ENCODE results near the gene ZNF408. TPM values are rescaled to one million over a fixed set of nuclear protein-coding genes. Genes with fewer than 3 reads are reported as not detected.

Gene ZNF408
- total RNA-seq, 1 experiment from 2014 or later = 14.4 TPM

- DNase-seq (ENCODE audit: low read depth, low spot score) (no peak), ATAC-seq (no peak)
- H3K4me3 ChIP-seq (replicated peaks in 1 of 2; ENCODE audit: low read depth in 1 of 2, low read length in 2 of 2) = no peak overlapping the region
- ChIA-PET POLR2A (no interaction called here), CTCF (no interaction called here), RAD21 (ENCODE audit: low non-redundant PET in 1 of 2, low total read pairs in 2 of 2, uncharacterized antibody in 2 of 2, unreplicated experiment in 2 of 2) (no interaction called here)
- peaks cover 68 to 77% of the 10 kb centered on the region in 2 experiments for H3K36me3 ChIP-seq (ENCODE audit: control insufficient read depth in 1 of 2, insufficient read depth in 2 of 2, low read length in 2 of 2)
- no peaks in the 10 kb centered on the region for H4K20me1 ChIP-seq (ENCODE audit: insufficient read depth)
- no peaks in the 10 kb centered on the region for H3K4me1 ChIP-seq (ENCODE audit: control insufficient read depth in 1 of 2, insufficient read depth in 2 of 2, low read length in 2 of 2)
- no peaks in the 10 kb centered on the region for H3K9me2 ChIP-seq (ENCODE audit: insufficient read depth)
- no peaks in the 10 kb centered on the region for H3K79me2 ChIP-seq (ENCODE audit: insufficient read depth, low read length)
- intact Hi-C loops (cut with micrococcal nuclease) = no loop called here
- BruUV-seq (replicated peaks) = no TSS peak
- no peaks in the 10 kb centered on the region for H3K9me3 ChIP-seq (ENCODE audit: control insufficient read depth in 1 of 2, insufficient read depth in 1 of 2, low read depth in 1 of 2, low read length in 2 of 2)
- H3K27ac ChIP-seq (ENCODE audit: low read depth, low read length) = no peak overlapping the region
- no peak overlapping the region for H3K9ac ChIP-seq (ENCODE audit: low read length)
- no peaks in the 10 kb centered on the region for H3K27me3 ChIP-seq (ENCODE audit: insufficient read depth, low read length)
- TF ChIP-seq SIN3A (IDR thresholded peaks at IDR 0.05; ENCODE audit: low read depth) (no peak), SRF (IDR thresholded peaks at IDR 0.05; ENCODE audit: low read depth) (no peak), RAD21 (IDR thresholded peaks at IDR 0.05; ENCODE audit: low read depth) (no peak), POLR2A (IDR thresholded peaks at IDR 0.05; ENCODE audit: borderline replicate concordance, extremely low read depth, insufficient read depth, insufficient read length) (no peak), ZFX (IDR thresholded peaks at IDR 0.05) (no peak), FOSL1 (IDR thresholded peaks at IDR 0.05; ENCODE audit: low read depth) (no peak), CBX3 (IDR thresholded peaks at IDR 0.05; ENCODE audit: low read depth) (no peak), POLR2AphosphoS5 (IDR thresholded peaks at IDR 0.05; ENCODE audit: low read depth, low read length) (no peak), EZH2 (IDR thresholded peaks at IDR 0.05) (no peak), MAX (IDR thresholded peaks at IDR 0.05) (no peak), ZBTB33 (IDR thresholded peaks at IDR 0.05; ENCODE audit: extremely low read depth, insufficient replicate concordance, low read length) (no peak), EZH2phosphoT487 (IDR thresholded peaks at IDR 0.05; ENCODE audit: borderline replicate concordance) (no peak), CTCF (IDR thresholded peaks at IDR 0.05 in 2 of 3, conservative IDR thresholded peaks at IDR 0.05 in 1 of 3; ENCODE audit: borderline replicate concordance in 1 of 3, insufficient read depth in 1 of 3, low read depth in 2 of 3, low read length in 2 of 3) (no peak), EGR1 (IDR thresholded peaks at IDR 0.05; ENCODE audit: low read depth) (no peak), TCF7L2 (IDR thresholded peaks at IDR 0.05; ENCODE audit: borderline replicate concordance, extremely low read depth, insufficient read depth, insufficient read length) (no peak), CEBPB (IDR thresholded peaks at IDR 0.05; ENCODE audit: low read depth) (no peak), JUND (IDR thresholded peaks at IDR 0.05) (no peak), SP1 (IDR thresholded peaks at IDR 0.05; ENCODE audit: low read depth) (no peak), REST (IDR thresholded peaks at IDR 0.05; ENCODE audit: low read depth) (no peak)
- no peak overlapping the region for H2AFZ ChIP-seq (ENCODE audit: low read depth, low read length, poor library complexity, severe bottlenecking)
- no peak overlapping the region for H3K4me2 ChIP-seq (ENCODE audit: low read length)
These were observed 44.5 kb downstream of the ZNF408 start for GRCh38 chr11:46745328-46745727.

All from HCT116 (cell line).